Stimulated activated CD8-positive, alpha-beta memory T cell treated with anti-CD3 and anti-CD28 coated beads, Interleukin-12 subunit alpha, Interleukin-12 subunit beta, amount 100 ng/mL, for 1 hour (primary cell): ENCODE measurements around the gene FES.
"Not testable (repeated sequence)": the region's sequence is repeated elsewhere in the genome, so short reads cannot be mapped to it uniquely, and the experiment has no call there.

Experiments
- DNase-seq: peaks from one replicate; pipeline ENCODE4 v3.0.0-alpha.2; 2020; ENCODE audit warnings: low read depth

FES gene

DNA sequence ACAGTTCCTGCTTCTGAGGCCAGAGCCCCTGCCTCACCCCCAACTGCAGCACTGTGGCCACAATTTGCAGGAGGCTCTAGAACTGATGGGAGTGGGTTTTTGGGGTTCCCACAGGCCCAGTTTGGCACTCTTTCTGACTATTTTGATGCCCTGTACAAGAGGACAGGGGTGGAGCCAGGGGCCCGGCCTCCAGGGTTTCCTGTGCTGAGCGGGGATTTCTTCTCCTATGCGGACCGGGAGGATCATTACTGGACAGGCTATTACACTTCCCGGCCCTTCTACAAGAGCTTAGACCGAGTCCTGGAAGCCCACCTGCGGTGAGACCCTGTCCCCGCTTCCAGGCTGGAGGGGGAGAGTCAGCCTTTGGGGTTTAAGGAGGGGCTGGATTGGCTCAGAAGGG, 25.7 kb downstream of the FES start:
- DNase-seq, result no peak

DNA sequence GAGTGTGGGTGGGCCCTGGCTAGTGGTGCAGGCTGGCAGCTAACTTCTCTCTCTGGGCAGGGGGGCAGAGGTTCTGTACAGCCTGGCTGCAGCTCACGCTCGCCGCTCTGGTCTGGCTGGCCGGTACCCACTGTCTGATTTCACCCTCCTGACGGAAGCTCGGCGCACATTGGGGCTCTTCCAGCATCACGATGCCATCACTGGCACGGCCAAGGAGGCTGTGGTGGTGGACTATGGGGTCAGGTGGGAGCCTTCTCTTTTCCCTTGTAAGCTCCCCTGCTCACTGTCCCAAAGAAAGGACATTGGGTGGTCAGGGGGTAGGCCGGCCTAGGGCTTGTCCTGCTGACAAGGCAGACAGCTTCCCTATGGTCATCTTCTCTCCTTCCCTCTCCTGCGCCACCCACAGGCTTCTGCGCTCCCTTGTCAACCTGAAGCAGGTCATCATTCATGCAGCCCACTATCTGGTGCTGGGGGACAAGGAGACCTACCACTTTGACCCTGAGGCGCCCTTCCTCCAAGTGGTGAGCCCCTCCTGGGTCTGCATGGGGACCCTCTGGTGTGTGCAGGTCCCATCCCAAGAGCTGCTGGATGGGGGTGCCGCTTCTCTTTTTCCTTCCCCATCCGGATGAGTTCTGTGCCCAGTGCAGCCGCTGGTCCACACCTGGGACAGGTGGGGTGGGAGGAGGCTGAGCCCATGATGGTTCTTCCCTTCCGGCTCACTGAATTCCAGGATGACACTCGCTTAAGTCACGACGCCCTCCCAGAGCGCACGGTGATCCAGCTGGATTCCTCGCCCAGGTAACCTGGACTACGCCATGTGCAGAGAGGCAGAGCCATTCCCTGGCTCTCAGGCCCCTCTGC, 26.4 kb downstream of the FES start:
- DNase-seq, result no peak

- DNase-seq, result no peak
These were observed 27.0 kb downstream of the FES start for GRCh38 chr15:90911302-90911623.

- no peak for DNase-seq
These were observed 27.8 kb downstream of the FES start for GRCh38 chr15:90911906-90912769.

DNA sequence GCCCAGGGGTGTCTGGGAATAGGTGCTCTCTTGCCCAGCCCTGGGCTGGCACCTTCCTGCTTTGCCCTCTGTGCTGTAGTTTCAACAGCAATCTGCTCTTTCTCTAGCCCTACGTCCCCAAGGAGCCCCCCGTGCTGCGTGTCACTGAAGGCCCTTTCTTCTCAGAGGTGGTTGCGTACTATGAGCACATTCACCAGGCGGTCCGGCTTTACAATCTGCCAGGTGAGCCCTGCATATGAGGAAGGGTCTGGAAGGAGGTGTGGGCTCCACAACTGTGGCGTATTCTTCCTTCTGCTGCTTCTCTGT, 28.4 kb downstream of the FES start:
- no peak for DNase-seq

GRCh38 chr15:90913398-90913944, 29.2 kb downstream of the FES start:
- DNase-seq, result no peak

DNA sequence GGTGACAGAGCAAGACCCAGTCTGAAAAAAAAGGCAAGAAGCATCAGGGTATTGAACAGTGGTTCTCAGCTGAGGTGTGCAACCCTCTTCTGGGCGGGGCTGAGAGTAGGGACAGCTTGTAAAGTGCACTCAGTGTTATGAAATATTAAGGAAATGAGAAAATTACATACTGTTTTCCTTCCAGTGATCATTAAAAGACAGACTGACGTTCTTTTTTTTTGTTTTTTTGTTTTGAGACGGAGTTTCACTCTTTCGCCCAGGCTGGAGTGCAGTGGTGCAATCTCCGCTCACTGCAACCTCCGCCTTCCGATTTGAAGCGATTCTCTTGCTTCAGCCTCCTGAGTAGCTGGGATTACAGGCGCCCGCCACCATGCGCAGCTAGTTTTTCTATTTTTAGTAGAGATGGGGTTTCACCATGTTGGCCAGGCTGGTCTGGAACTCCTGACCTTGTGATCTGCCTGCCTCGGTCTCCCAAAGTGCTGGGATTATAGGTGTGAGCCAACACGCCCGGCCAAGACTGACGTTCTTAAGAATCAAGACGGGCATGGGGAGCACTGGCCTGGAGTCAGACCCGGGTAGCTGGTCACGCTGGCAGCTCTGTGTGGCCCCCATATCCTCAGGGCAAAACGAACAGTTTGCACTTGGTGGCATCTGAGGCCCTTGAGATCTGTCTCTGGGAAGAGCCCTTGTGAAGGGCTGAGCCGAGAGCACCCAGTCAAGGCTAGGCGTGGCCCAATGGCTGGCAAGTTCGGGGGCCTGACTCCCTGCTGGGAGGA, 30.2 kb downstream of the FES start:
- DNase-seq, result no peak

GRCh38 chr15:90915216-90915807, 31.0 kb downstream of the FES start:
- DNase-seq, result no peak

DNA sequence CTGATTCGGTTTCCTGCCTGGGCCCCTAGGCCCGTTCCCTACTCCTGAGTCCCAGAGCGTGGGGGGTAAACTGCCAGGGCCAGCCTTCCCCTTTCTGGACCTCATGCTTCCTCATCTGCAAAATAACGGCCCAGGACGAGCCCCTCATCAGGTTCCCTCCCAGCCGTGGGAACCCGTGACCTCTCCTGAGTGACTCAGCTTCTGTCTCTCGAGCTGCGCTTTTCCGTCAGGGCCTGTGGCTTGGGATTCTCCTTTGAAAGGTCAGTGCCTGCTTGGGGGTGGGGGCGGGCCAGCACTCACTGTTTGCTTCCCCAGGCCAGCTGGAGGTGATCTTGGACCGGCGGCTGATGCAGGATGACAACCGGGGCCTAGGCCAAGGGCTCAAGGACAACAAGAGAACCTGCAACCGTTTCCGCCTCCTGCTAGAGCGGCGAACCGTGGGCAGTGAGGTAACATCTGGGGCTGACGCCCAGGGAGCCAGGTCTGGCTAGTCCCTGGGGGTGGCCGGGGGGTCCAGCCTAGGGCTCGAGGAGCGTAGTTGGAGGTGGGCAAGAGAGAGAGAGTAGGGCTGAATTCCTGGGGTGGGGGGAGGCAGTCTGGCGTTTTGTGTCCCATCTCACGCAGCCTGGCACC, 31.6 kb downstream of the FES start:
- DNase-seq, result no peak

DNA sequence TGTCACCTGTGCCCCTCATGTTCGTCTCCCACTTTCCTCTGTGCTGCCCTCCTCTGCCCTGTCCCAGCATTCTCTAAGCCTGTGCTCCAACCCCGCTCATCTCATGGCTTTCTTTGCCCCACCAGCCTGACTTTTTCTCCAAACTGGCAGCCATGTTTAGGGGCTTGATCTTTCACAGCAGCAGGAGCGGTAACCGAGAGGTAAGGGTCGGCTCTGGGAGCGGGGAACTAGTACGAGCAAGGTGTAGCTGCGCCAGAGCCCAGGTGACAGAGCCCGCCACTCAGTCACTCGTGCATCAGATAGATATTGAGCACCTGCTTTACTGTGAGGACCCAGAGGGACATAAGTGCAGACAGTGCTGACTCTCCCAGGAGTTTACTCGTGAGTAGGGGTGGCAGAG, 32.2 kb downstream of the FES start:
- no peak for DNase-seq

DNA sequence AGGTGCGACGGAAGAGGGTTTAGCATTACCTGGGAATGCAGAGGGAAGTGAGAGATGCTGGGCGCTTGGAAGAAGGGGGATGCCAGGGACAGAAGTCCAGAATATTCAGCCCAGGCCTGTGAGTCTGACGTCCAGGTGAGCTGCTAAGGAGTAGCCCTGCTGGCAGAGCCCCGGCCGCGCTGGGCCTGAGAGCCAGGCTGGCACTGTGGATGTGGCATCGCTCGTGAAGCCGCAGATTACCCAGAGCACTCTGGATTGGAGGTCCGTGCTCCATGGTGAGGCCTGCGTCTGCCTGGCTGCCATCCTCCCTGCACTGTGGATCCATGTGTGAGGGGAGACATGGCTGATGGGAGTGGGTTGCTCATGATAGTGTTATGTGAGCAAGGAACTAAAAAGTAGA, 33.3 kb downstream of the FES start:
- no peak for DNase-seq

GRCh38 chr15:90918034-90918788, 33.9 kb downstream of the FES start:
- no peak for DNase-seq

DNA sequence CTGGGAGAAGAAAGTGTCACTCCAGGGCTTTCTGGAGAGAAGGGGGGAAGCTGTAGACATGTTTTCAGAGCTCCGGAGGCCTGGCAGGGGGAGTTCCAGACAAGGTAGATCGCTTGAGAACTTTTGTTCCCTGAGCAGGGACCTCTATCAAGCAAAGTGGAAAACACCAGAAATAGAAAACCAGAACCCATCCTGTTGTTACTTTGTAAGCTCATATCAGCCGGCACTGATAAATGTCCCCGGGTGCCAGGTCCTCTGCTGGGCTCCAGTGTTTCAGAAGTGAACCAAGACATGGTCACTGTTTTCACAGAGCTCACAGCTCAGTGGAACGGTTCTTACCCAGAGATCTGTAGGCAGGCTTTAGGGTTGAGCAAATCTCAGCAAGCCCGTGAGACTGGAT, 34.5 kb downstream of the FES start:
- DNase-seq, result no peak

DNA sequence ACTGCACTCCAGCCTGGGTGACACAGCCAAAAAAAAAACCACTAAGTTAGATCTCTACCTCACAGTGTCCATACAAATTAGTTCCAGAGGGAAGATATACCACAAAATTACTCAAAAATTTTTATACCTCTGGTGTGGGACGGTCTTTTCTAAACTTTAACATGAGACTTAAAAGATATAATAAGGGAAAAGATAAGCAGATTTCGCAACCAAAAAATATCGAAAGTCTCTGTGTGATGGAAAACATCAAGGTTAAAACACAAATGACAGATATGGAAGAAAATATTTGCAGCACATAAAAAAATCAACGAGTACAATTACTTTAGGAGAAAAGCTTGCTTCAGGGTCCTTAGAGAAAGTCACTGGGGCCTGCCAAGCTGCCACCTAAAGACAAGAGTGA, 37.6 kb downstream of the FES start:
- DNase-seq, result no peak

DNA sequence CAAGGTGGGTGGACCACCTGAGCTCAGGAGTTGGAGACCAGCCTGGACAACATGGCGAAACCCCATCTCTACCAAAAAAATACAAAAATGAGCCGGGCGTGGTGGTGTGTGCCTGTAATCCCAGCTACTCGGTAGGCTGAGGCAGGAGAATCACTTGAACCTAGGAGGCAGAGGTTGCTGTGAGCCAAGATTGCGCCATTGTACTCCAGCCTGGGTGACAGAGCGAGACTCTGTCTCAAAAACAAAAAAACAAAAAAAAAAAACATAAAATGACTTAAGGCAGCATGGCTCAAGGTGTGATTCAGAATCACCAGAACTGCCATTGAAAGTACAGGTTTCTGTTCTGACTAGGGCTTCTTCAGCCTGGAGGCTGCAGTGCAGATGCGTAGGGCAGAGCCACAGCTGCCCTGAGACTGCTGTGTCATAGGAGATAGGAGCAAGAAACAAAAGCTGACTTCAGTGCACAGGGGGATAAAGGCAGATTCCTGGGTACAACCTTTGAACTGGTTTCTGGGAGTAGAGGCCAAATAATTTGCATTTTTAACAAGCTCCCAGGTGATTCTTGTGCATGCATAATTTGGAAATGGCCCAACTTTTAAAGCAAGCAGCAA, 38.5 kb downstream of the FES start:
- not testable (repeated sequence) for DNase-seq

GRCh38 chr15:90924375-90924774, 40.1 kb downstream of the FES start:
- no peak for DNase-seq

DNA sequence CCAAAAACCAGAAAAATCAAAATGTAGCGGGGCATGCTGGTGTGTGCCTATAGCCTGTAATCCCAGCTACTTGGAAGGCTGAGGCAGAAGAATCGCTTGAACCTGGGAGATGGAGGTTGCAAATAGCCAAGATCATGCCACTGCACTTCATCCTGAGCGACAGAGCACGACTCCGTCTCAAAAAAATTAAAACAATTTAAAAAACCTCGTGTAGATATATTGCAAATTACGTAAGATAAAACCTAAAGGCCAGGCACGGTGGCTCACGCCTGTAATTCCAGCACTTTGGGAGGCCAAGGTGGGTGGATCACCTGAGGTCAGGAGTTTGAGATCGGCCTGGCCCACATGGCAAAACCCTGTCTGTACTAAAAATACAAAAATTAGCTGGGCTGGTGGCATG, 42.5 kb downstream of the FES start:
- not testable (repeated sequence) for DNase-seq

- not testable (repeated sequence) for DNase-seq
These were observed 43.8 kb downstream of the FES start for GRCh38 chr15:90928106-90928505.

DNA sequence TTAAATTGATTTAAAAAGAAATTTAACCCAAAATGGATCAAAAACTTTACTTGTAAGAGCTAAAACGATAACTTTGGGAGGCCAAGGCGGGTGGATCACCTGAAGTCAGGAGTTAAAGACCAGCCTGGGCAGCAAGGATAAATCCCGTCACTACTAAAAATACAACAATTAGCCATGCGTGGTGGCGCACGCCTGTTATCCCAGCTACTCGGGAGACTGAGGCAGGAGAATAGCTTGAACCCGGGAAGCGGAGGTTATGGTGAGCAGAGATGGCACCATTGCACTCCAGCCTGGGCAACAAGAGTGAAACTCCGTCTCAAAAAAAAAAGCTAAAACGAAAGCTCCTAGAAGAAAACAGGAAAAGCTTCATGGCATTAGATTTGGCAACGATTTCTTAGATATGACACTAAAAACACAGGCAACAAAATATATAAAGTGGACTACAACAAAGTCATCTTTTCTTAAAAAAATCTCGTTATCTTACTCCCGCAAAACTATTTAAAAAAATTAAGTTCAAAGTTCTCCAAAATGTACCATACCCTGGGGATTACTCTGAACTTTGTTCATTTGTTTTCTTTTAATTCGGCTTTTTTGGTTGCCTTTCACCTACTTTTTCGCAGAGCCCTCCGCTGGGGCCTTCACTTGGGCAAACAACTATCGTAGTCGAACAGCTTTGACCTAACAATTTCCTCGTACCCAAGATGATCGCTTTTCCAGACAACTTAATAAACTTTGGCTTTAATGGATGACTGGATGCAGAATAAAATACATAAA, 45.1 kb downstream of the FES start:
- DNase-seq, result no peak
